SW480 (cell line): Measurements from ENCODE around the gene PHTF1.

ENCODE experiments used
- DNase-seq: peaks from one replicate; pipeline ENCODE4 v3.0.0-alpha.2; 2016; ENCODE audit warnings: low spot score

The PHTF1 gene

DNA sequence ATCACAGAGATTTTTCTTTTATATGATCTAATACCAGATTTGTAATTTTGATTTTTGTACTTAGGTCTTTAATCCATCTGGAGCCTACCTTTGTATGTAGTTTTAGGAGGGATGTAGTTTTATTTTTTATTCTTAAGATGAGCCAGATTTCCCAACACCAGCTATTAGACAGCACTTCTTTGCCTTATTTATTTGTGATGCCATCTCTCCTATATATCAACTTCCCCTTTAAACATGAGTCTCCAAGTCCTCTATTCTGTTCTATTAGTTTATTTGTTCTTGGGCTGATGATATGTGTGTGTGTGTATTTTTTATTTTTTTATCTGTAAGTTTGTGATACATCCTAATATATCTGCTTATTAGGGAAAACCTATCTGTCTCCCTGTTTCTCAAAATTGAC is 94.2 kb downstream of the PHTF1 start:
- no peak for DNase-seq

DNA sequence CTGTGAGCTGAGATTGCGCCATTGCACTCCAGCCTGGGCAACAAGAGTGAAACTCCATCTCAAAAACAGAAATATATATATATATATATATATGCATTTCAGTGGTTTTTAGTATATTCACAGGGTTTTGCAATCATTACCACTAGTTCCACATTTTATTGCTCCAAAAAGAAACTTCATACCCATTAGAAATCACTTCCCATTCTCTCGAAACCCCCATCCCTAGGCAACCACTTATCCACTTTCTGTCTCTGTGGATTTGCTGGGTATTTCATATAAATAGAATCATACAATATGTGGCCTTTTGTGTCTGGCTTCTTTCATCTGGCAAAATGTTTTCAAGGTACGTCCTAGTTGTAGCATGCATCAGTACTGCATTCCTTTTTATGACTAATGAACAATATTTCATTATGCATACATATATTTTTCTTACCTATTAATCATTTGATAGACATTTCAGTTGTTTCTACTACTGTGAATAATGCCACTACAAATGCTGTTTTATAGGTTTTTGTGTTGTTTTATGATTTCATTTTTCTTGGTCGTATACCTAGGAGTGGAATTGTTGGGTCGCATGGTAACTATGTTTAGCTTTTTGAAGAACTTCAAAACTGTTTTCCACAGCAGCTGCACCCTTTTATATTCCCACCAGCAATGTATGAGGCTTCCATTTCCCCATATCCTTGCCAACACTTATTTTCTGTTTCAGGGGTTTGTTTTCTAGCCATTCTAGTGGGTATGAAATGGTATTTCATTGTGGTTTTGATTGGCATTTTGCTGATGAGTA is 95.9 kb downstream of the PHTF1 start:
- DNase-seq: no peak

DNA sequence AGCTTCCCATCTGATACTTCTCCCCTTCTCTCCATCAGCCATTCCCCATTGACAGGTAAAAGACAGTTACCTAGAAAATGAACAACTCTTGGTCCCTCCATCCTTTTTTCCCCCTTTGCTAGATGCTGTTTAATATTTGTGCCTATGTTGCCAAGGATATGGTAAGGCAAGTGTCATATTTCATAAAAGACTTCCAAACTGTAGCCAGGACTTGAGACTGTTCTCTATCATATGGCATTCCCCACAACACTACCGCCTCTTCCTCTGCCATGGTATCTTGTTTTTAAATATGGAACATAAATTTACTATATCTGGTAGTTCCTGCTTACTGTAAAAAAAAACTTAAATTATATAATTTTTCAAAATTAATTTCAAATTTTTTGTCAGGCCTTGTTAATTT is 97.2 kb downstream of the PHTF1 start:
- DNase-seq: no peak

DNA sequence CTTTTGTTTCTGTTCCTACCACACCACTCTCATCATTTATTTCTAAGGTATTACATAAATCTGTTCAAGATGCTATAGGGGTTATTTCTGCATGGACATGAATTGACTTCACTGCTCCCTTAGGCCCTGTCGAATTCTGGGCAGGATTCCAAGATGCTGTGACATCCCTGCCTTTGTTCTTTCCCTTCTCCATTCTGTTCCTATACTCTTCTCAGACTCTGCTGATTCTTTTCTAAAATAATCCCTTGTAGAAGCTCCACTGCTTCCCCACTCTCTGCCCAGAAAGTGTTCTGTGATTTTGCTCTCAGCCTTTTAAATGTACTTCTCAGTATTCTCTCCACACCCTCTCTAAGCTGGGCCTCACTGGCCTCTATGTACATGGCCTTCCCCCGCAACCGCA is 99.2 kb downstream of the PHTF1 start:
- DNase-seq: no peak

DNA sequence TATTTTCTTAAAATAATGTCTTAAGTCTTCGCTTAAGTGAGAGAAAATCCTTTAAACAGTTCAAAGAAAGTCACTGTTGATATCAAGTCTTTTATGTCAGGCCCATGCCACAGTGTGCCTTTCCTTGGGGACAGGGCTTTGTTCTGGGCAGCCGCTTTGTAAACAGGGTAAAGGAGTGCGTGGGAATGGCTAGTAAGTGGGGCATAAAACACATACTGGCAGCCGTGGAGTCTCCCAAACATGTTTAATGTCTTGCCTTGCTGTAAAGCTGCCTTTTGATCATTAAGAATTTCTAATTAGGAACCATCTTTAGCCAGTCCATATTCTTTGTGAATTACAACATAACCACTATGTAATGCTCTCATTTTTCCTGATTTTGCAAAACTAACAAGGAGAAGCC is 99.7 kb downstream of the PHTF1 start:
- no peak for DNase-seq

DNA sequence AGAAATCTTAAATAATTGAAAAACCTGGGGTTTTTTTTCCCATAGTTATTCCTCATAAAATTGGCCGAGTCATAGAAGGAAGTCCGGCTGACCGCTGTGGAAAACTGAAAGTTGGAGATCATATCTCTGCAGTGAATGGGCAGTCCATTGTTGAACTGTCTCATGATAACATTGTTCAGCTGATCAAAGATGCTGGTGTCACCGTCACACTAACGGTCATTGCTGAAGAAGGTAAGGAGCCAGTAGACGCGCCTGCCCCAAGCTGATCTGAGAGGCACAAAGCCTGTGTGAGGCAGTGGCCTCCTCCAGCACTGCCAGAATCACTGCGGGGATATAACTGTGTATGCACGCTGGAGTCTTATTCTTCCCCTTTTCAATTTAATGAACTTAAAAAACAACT is 100.3 kb downstream of the PHTF1 start:
- no peak for DNase-seq

DNA sequence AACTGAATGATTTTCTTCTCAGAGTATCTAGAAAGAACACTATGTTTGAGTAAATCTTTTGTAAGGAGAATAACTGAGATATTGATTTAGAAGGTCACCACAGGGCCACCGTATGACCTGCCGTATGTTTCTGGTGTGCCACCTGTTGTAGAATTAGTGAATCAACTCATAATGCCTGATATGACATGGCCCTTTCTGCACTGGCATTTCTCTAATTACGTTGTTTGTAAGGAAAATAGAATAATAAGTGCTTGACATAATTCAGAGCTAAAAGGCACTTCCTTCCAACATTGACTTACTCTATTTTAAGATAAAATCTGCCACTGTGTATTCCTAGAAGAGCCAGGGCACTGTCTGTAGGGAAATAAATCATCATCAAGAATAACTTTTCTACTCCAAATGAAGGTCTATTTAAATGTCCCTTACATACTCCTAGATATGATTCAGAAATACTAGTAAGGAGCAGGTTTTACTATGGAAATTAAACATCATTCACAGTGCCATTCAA is 101.7 kb downstream of the PHTF1 start:
- DNase-seq: no peak

DNA sequence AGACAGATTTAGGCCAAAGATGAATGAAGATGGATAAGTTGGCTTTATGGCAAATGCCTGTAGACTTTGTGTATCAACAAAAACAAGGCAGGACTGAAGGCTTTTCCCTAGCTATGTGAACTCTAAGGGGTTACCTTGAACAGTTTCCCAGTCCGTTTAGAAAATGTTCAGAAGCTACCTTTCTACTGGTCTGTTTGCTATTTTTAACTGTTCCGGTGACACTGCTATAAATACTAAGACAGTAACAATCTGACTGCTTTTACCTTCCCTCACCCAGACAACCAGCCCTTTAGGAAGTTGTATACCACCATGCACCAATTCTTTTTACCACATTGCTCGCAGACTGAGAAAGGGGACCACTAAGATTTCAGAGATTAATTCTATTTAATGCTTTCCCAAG is 102.2 kb downstream of the PHTF1 start:
- no peak for DNase-seq

DNA sequence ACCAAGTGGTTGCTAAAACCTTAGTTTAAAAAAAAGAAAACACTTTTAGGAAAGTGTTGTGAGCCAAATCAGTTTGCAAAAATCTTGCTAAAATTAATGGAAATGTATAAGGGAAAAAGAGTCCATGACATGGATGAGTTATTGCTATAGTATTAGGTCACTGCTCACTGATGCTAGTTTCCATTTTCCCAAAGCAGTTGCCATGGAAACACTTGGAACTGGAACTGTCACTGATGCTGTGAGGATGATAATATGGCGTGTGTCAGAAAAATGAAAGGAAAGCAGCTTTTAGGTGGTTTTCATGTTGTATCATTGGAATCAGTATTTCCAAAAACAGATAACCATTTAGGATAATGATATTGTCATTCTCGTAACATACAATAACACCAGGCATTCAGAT is 104.4 kb downstream of the PHTF1 start:
- DNase-seq: no peak

DNA sequence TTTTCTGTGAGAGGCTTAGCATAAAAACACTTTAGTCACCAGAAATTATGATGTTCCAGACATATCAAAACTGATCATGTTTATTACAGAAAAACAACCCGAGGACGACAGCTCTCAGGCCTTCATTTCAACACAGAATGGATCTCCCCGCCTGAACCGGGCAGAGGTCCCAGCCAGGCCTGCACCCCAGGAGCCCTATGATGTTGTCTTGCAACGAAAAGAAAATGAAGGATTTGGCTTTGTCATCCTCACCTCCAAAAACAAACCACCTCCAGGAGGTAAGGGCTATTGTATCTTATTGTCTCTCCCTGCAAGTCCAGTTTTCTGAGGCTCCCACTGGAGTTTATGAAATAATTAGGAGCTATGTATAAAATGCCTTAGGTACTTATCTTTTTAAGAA is 105.5 kb downstream of the PHTF1 start:
- no peak for DNase-seq

DNA sequence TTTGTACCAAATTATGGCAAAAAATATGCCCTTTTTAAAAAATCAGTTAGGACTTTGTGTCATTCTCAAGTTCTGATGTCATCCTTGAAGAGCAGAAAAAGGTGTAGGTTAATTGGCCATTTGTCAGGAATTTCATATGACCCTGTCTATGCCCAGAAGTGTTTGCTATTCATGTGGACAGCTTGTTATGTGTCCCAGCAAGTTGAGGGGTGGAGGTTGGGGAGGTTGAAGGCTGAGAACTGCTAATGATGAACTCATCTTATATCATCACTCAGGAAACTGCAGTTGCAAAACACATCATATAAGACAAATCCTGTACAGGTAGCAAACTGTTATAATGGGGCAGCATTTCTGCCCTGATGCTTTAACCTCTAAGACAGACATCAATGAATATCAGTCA is 106.5 kb downstream of the PHTF1 start:
- no peak for DNase-seq

DNA sequence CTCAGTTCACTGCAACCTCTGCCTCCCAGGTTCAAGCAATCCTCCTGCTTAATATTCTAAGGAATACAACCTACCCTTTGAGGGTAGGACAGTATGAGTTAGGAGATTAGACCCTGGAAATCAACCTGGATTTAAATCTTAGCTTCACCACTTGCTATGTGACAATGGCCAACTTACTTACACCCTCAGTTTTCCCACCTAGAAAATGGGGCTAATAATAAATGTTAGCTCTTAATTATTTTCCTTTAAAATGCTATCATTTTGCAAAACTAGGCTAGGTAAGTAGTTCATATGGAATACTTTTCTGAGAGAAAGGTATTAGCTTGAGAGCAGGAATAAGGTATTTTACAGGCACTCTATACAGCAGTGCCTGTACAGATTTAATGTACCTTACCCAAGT is 110.8 kb downstream of the PHTF1 start:
- no peak for DNase-seq

DNA sequence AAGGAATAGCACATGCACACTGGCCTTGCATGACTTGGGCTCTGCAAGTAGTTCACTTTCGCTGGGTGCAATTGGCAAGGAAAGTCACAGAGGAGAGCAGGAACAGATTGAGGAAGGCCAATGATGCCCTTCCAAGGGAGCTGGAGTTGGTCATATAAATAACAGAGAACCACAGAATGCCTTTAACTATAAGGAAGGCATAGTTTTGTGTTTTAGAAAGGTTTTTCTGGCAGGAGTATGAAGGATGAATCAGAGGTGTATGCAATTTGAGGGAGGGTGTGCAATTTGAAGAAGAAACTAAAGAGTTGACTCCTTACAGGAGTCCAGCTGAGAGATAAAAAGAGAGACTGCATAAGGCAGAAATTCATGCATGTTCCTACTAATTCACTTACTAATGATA is 112.1 kb downstream of the PHTF1 start:
- no peak for DNase-seq
